GM20431 (cell line): ENCODE results near the gene FABP2.

Experiments used
- in situ Hi-C: fragments of 300-500 bp; cut with MseI, MboI; formaldehyde crosslinking; loops from one replicate; pipeline ENCODE4 v1.15.0; 2020; ENCODE audit warnings: low sequenced_read_pairs; ENCODE audit not compliant: unreplicated experiment

The FABP2 gene

DNA sequence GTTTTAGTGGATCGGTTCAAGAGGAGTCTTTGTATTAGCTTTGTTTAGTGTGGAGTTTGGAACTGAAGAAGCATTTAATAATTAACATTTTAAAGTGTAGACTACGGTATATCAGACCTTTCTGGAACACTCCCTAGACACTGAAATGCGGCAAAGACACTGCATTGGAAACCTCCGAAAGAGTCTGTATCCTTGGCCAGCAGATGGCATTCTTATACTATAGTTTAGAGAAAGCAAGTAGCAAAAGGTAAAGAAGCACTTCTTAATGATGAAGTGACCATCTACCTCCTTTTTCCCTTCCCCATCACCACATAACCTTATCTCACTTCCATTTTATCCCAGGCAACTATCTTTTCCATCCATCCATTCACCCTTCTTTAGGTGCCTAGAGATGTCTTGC, 7.6 kb downstream of the FABP2 start:
- in situ Hi-C loops = loop anchor here (25.0 kb wide), 1 partner anchor 173 kb away; no protein-coding TSS in a partner anchor

DNA sequence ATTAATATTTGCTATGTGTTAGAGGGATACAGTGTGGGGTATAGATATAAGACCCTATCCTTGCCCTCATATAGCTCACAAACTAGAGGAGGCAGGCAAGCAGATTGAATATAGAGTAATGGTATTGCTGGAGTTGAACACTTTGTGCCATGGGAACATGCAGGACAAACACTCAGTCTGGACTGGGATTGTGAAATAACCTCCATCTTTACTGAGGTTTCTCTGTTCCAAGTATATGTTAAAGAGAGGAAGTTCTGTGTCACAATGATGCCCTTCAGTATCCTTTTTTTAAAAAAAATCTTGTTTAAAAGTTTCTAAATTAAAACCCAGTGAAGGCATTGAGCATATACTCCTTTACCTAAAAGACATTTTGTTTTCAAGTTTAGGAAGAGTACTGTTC, 8.7 kb downstream of the FABP2 start:
- in situ Hi-C loops = loop anchor here (25.0 kb wide), 1 partner anchor 174 kb away; no protein-coding TSS in a partner anchor

GRCh38 chr4:119310826-119311225, 11.1 kb downstream of the FABP2 start:
- in situ Hi-C loops = loop anchor here (25.0 kb wide), 1 partner anchor 176 kb away; no protein-coding TSS in a partner anchor

GRCh38 chr4:119307606-119308005, 14.3 kb downstream of the FABP2 start:
- in situ Hi-C loops = loop anchor here (25.0 kb wide), 1 partner anchor 180 kb away; no protein-coding TSS in a partner anchor

GRCh38 chr4:119304431-119304830, 17.5 kb downstream of the FABP2 start:
- in situ Hi-C loops = loop anchor here (25.0 kb wide), 1 partner anchor 183 kb away; no protein-coding TSS in a partner anchor

GRCh38 chr4:119303587-119304305, 18.2 kb downstream of the FABP2 start:
- in situ Hi-C loops = loop anchor here (25.0 kb wide), 1 partner anchor 184 kb away; no protein-coding TSS in a partner anchor

DNA sequence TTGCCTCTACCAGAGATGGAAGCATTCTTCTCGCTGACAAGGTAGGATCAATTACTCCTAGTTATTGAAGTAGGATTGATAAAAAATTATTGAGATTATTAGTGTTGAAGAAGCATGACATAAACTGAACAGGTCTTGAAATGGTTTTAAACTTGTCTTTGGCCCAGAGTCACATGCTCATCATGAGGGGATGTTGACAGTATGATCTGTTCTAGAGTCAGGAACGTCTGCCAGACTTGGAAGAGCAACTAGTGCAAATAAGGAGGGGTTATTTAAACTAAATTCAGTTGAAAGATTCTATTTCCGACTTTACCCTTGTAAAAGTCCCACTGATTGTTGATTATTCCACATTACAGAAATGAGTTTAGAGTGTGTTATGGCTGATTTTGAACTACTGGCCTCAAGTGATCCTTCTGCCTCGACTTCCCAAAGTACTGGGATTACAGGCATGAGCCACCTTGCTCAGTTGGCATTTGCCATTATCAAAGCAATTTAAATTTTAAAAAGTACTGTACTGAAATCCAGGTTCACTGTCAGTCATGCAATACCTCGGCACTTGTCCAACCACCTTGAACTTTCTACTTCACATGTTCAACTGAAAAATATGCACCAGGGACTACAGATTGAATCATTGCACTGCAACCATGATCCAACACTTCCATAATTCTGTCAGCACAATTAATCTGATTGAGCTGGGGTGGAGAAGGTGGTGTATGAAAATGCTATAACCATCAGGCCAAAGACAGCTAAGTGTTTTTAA, 19.7 kb downstream of the FABP2 start:
- in situ Hi-C loops = loop anchor here (25.0 kb wide), 1 partner anchor 185 kb away; no protein-coding TSS in a partner anchor

DNA sequence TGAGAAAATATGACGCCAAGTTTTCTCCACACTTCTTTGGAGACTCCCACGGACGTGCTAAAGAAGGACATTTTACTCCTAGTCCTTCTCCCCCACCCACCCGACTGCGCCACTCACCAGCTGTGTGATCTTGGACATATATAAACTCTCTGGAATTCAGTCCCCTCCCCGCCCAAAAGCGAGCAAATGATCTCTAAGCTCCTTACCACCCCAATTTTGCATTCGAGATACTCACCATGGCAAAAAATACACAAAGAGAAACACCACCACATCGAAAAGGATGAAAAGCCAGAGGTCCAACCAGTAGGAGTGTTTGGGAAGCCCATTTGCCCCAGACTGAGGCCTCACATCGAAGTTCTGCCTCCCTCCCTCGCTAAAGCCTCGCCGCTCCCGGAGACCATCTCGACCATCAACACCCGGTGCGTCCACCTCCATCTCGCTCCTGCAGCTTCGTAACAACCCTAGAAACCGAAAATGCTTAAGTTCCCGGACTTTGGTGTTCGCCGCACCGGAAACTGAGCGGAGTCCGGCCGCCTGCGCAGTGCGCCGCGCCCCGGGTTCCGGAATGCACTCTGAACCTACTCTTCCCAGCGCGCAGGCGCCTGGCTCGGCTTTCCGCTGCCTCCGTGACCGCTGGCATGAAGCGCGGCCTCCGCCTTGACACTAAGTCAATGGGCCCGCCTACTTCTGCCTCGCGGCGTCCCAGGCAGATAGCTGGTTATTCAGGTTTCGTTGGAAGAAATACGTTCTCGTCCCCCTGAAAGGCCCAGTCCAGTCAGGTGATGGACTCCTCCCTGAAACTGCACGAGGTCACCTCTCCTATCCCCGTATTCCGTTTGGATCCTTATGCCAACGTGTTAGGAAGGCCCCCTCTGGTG, 21.6 kb downstream of the FABP2 start:
- in situ Hi-C loops = loop anchor here (25.0 kb wide), 1 partner anchor 187 kb away; no protein-coding TSS in a partner anchor

- in situ Hi-C loops = loop anchor here (25.0 kb wide), 1 partner anchor 188 kb away; no protein-coding TSS in a partner anchor
Observed at GRCh38 chr4:119299741-119300100, 22.2 kb downstream of the FABP2 start.

GRCh38 chr4:119299260-119299671, 22.7 kb downstream of the FABP2 start:
- in situ Hi-C loops = no loop called here

- in situ Hi-C loops = no loop called here
Observed at GRCh38 chr4:119297795-119298194, 24.1 kb downstream of the FABP2 start.

GRCh38 chr4:119296356-119296755, 25.6 kb downstream of the FABP2 start:
- in situ Hi-C loops = no loop called here

- in situ Hi-C loops = no loop called here
Observed at GRCh38 chr4:119290598-119290997, 31.3 kb downstream of the FABP2 start.

- in situ Hi-C loops = loop anchor here (10.0 kb wide), 1 partner anchor 315 kb away; no protein-coding TSS in a partner anchor
Observed at GRCh38 chr4:119289313-119289712, 32.6 kb downstream of the FABP2 start.

DNA sequence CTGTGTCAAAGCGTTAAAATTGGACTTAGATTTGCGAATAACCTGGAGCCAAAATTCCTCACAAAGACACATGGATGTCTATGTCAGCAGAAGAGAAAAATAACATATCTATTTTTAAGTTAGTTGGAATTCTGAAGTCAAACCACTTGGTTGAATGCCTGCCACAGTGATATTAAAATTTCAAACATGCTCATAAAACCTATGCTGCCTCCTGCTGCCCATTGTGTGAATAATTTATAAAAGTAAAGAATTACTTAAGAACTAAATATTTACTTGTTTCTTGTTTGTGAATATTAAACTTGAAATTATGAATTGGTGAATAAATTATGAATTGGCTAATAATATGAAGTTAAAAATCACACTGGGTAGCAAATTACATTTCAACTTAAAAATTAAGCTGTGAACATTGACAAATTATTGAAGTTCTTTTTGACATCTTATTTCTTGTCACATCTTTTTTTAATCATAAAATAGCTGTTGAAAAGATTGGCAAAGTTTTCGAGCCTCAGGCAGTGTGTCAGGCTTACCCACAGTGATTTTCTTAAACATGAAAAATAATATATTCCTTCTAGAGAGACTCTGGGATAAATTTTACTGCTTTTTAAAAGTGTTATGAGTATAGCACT, 35.4 kb downstream of the FABP2 start:
- in situ Hi-C loops = loop anchor here (10.0 kb wide), 1 partner anchor 312 kb away; no protein-coding TSS in a partner anchor

GRCh38 chr4:119284876-119285780, 36.8 kb downstream of the FABP2 start:
- in situ Hi-C loops = loop anchor here (10.0 kb wide), 1 partner anchor 310 kb away; no protein-coding TSS in a partner anchor

GRCh38 chr4:119281393-119281792, 40.5 kb downstream of the FABP2 start:
- in situ Hi-C loops = loop anchor here (10.0 kb wide), 1 partner anchor 307 kb away; no protein-coding TSS in a partner anchor

DNA sequence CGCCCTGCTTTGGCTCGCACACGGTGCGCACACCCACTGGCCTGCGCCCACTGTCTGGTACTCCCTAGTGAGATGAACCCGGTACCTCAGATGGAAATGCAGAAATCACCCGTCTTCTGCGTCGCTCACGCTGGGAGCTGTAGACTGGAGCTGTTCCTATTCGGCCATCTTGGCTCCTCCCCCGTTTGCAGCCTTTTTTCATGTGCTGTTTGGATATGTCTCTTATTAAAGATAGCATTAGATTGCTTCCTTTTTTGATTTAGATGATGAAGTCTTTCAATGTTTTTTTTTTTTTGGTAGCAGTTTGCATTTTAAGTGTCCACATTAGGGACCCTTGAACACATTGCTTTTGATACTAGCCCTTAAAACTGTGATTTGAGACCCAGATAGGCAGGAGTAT, 42.0 kb downstream of the FABP2 start:
- in situ Hi-C loops = loop anchor here (10.0 kb wide), 1 partner anchor 305 kb away; no protein-coding TSS in a partner anchor
